ENCODE measurements around the gene DTNBP1. TPM values are rescaled to one million over a fixed set of nuclear protein-coding genes. Genes with fewer than 3 reads are reported as not detected.

DTNBP1 gene
- total and polyA plus RNA-seq, 2 of the 8 experiments (the other 6 are each of a cell fraction or from before 2014, with no cell fraction given): 13.5 to 22.1 TPM

- no peak for DNase-seq (ENCODE audit: low read depth in 1 of 2, low spot score in 2 of 2)
- TF ChIP-seq EZH2 (IDR thresholded peaks at IDR 0.05; ENCODE audit: low read depth, low read length, severe bottlenecking) (no peak), RXRA (IDR thresholded peaks at IDR 0.05; ENCODE audit: insufficient read depth, low read depth, low read length) (no peak), E2F6 (IDR thresholded peaks at IDR 0.05) (no peak), KDM4A (IDR thresholded peaks at IDR 0.05; ENCODE audit: low read depth, low read length, severe bottlenecking) (no peak), SP1 (IDR thresholded peaks at IDR 0.05; ENCODE audit: low read depth, low read length) (no peak), CEBPB (IDR thresholded peaks at IDR 0.05; ENCODE audit: low read depth, low read length) (no peak), SIX5 (IDR thresholded peaks at IDR 0.05; ENCODE audit: low read depth, low read length) (no peak), MAX (IDR thresholded peaks at IDR 0.05) (no peak), RNF2 (IDR thresholded peaks at IDR 0.05; ENCODE audit: borderline replicate concordance, low read depth, low read length, missing control alignments, poor library complexity, severe bottlenecking) (no peak), SIRT6 (IDR thresholded peaks at IDR 0.05; ENCODE audit: low read length) (no peak), SAP30 (IDR thresholded peaks at IDR 0.05; ENCODE audit: insufficient read depth, insufficient replicate concordance, low read length) (no peak), CHD2 (IDR thresholded peaks at IDR 0.05; ENCODE audit: low read length) (no peak)
Observed at GRCh38 chr6:15553031-15553430, 109.8 kb downstream of the DTNBP1 start.

More at GRCh38 chr6:15553031-15553430, 109.8 kb downstream of the DTNBP1 start:
- H3K56ac ChIP-seq (replicated peaks; ENCODE audit: insufficient read length, low read depth, low read length): no peak overlapping the region
- FAIRE-seq: no peak
- no peak overlapping the region for H2BK120ac ChIP-seq (replicated peaks; ENCODE audit: low read depth, low read length)
- no peaks in the 10 kb centered on the region for H3K9me3 ChIP-seq (ENCODE audit: insufficient read depth in 2 of 2, low read depth in 1 of 2, low read length in 1 of 2)
- H4K20me1 ChIP-seq (replicated peaks in 1 of 2; ENCODE audit: control insufficient read depth in 1 of 2, insufficient read depth in 2 of 2, low read length in 2 of 2): peaks cover 0 to 3% of the 10 kb centered on the region in 2 experiments
- no peak overlapping the region for H4K91ac ChIP-seq (replicated peaks; ENCODE audit: insufficient read length, low read length)
- no peak overlapping the region for H2AK5ac ChIP-seq (ENCODE audit: low read depth, low read length)
- no peak overlapping the region for H2AFZ ChIP-seq (ENCODE audit: low read length)
- H3K23me2 ChIP-seq (ENCODE audit: low read depth, low read length): no peaks in the 10 kb centered on the region
- no peak overlapping the region for H3K4me3 ChIP-seq (ENCODE audit: extremely low read depth in 1 of 4, insufficient read depth in 2 of 4, low read depth in 3 of 4, low read length in 4 of 4)
- H2BK5ac ChIP-seq (ENCODE audit: low read depth, low read length): no peak overlapping the region
- H3K4me2 ChIP-seq (ENCODE audit: insufficient read depth in 1 of 2, low read depth in 2 of 2, low read length in 2 of 2): no peak overlapping the region
- H3K18ac ChIP-seq (ENCODE audit: extremely low read depth, low read length): no peak overlapping the region
- no peak overlapping the region for H3K23ac ChIP-seq (ENCODE audit: insufficient read length)
- H3K4ac ChIP-seq (replicated peaks; ENCODE audit: insufficient read length, low read depth, low read length): no peak overlapping the region
- no peaks in the 10 kb centered on the region for H3K79me1 ChIP-seq (ENCODE audit: low read depth, low read length)
- POLR2A ChIA-PET (ENCODE audit: partially characterized antibody): no interaction called here
- CTCF ChIA-PET (ENCODE audit: partially characterized antibody): interaction anchor here (0.6 to 1.3 kb wide), 4 partner anchors 26 to 511 kb away, joined by 3 read pairs; no protein-coding TSS in a partner anchor
- H2BK20ac ChIP-seq (ENCODE audit: low read length): no peak overlapping the region
- no peak overlapping the region for H4K8ac ChIP-seq (ENCODE audit: extremely low read depth, insufficient read depth, low read length)
- no peak overlapping the region for H3K27ac ChIP-seq (ENCODE audit: low read depth, low read length)
- no peak overlapping the region for H3K9ac ChIP-seq (replicated peaks in 1 of 4; ENCODE audit: extremely low read depth in 1 of 4, low read depth in 3 of 4, low read length in 3 of 4)
- no peaks in the 10 kb centered on the region for H3K36me3 ChIP-seq (ENCODE audit: control insufficient read depth in 2 of 4, insufficient read depth in 4 of 4, low read length in 3 of 4)
- no peaks in the 10 kb centered on the region; a peak in 1 of 7 replicates for H3K27me3 ChIP-seq (replicated peaks in 1 of 4; ENCODE audit: control insufficient read depth in 3 of 4, extremely low read depth in 1 of 4, insufficient read depth in 3 of 4, low read length in 3 of 4)
- no peak overlapping the region for H3K14ac ChIP-seq (ENCODE audit: insufficient read length)
- WGBS, 2 experiments (ENCODE audit: extremely low coverage in 1 of 2, insufficient coverage in 1 of 2, insufficient read length in 1 of 2, insufficient replicate concordance in 2 of 2, low coverage in 1 of 2, low lambda C conversion rate in 2 of 2, missing lambda C conversion rate in 1 of 2): 88% methylated on average over 2 of the region's 2 CpGs; no CpG with 5 or more reads in 1 of the 2 experiments
- no peaks in the 10 kb centered on the region for H3K79me2 ChIP-seq (ENCODE audit: control insufficient read depth in 1 of 2, insufficient read depth in 2 of 2, low read length in 2 of 2)
- H2BK12ac ChIP-seq (ENCODE audit: low read depth, low read length): no peak overlapping the region
- no peak overlapping the region for H2BK15ac ChIP-seq (ENCODE audit: low read length)
- H3K4me1 ChIP-seq (replicated peaks in 1 of 4; ENCODE audit: control insufficient read depth in 3 of 4, insufficient read depth in 4 of 4, low read length in 3 of 4): peaks cover 0 to 12% (median 8%) of the 10 kb centered on the region in 4 experiments; a peak in 4 of 7 replicates
- H4K5ac ChIP-seq (ENCODE audit: insufficient read length, low read depth, low read length): no peak overlapping the region
